Myocyte (in vitro differentiated cells): Measurements from ENCODE around the gene NMRK2. TPM values are rescaled to one million over a fixed set of nuclear protein-coding genes. Genes with fewer than 3 reads are reported as not detected.
A peak's percentile ranks its signal among the peaks of the same experiment; 100 is the strongest.
"Not testable (repeated sequence)": the region's sequence is repeated elsewhere in the genome, so short reads cannot be mapped to it uniquely, and the experiment has no call there.

Experiments used
- DNase-seq: peaks from one replicate; pipeline ENCODE4 v3.0.0-alpha.2; 2012; ENCODE audit warnings: low read depth
- polyA plus RNA-seq: library from polyadenylated mRNA; unstranded; fragments of >200 nt; gene quantifications from one replicate; pipeline ENCODE4 v1.2.1, GENCODE V29; 2012; ENCODE audit warnings: missing spikeins
- total RNA-seq: library from RNA; depleted of rRNA; stranded (reverse); fragments of >200 nt; gene quantifications from 2 replicates; pipeline ENCODE4 v1.2.3, GENCODE V29; 2014

The NMRK2 gene, protein sequence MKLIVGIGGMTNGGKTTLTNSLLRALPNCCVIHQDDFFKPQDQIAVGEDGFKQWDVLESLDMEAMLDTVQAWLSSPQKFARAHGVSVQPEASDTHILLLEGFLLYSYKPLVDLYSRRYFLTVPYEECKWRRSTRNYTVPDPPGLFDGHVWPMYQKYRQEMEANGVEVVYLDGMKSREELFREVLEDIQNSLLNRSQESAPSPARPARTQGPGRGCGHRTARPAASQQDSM
- total RNA-seq = 31.9 and 75.7 TPM in 2 replicates
- 3.1 TPM for polyA plus RNA-seq

DNA sequence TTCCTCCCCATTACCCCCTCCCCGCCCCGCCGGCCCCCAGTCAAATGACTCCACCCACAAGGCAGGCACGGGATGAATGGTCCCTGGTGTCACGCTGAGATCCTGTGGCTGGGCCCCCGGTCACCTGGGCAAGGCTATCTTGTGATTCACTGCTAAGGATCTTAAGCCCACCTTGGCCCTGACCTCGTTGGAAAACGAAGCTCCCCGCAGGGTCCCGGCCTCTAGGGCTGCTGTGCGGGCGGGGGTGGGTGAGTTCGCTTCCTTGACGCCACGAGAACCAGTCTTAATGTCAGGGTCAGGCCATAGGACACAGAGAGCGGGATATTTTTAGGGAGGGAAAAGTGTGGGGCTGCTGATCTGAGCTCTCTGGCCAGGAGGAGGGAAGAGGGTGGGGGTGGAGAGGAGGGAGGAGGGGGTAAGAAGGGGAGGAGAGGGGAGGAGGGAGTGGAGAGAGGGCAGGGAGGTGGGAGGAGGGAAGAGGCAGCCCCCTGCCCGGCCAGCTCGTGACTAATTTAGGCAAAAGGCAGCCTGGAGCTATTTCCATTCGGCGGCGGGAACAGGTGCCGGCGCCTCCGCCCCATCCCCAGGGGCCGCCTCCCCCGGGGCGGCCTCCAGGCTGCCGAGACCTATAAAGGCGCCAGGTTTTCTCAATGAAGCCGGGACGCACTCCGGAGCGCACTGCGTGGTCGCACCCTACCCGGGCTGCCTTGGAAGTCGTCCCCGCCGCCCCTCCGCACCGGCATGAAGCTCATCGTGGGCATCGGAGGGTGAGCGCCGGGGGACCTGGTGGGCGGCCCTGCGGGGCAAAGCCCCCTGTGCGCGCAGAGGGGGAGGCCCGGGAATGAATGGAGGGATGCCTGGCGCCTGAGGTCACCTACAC, at the start of gene NMRK2:
NMRK2 (plus strand) TSS at position 139 of the 880 bp plus-strand sequence; CDS start at position 742, 603 bp downstream.
- DNase-seq = peak; percentile 71

DNA sequence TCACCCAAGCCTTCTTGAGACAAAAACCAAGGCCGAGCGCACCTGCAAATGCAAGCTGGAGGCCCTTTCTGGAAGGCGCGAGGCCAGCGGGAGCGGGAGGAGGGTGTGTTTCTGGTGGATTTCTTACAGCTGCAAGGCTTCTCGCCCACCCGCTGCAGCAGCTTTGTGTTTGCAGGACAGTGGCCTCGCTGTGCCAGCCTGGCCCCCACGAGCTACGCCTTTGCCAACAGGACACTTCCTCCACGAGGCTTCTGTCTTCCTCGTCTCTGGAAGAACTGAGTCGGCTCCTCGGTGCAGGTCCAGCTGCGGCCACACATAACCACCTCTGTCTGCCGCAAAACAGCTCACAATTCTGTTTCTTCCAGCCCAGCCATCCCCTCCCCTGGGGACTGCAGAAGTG, 42.3 kb upstream of the NMRK2 start:
- no peak for DNase-seq

DNA sequence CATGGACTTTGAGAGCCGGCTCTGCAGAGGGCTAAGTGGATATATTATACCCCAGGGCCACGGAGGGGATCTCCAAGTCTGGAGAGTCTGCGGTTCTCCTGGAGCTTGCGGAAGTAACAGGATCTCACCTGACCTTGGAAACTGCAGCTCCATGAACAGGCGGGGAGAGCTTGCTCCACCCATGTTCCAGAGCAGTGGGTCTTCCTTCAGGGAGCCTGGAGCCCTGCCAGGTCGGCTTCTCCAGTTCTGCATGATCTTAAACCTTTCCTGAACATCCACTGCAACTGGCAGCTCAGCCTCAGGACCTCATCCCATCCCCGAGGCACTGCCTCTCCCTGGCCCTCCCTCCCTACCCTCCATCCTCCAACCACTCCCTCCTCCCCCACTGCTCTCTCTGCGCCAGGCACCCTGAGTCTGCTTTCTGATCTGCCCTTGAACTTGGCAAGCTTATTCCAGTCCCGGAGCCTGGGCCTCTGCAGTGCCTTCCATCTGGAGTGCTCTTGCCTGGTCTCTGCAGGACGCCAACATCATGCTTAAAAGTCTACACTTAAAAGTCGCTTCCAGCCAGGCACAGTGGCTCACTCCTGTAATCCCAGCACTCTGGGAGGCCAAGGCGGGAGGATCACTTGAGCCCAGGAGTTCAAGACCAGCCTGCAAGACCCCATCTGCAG, 39.2 kb upstream of the NMRK2 start:
- DNase-seq = no peak

DNA sequence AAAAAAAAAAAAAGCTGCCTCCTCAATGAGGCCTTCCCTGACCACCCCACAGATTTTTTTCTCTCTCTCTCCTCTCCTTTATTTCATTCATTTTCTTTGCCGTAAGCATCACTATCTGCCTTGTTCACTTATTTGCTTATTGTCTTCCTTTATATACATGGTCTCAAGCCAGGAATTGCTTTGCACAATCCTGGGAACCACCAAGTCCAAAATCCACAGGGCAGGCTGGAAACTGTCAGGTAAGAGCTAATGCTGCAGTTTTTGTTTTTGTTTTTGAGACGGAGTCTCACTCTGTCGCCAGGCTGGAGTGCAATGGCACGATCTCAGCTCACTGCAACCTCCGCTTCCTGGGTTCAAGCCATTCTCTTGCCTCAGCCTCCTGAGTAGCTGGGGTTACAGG, 37.9 kb upstream of the NMRK2 start:
- not testable (repeated sequence) for DNase-seq

DNA sequence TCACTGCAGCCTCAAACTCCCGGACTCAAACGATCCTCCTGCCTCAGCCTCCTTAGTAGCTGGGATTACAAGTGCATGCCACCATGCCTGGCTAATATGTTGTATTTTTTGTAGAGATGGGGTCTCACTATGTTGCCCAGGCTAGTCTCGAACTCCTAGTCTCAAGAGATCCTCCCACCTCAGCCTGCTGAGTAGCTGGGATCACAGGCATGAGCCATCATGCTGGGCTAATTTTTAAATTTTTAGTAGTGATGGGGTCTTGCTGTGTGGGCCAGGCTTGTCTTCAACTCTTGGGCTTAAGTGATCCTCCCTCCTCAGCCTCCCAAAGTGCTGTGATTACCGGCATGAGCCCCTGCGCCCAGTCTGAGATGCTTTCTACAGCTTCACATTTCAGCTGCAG, 37.1 kb upstream of the NMRK2 start:
- DNase-seq = no peak

DNA sequence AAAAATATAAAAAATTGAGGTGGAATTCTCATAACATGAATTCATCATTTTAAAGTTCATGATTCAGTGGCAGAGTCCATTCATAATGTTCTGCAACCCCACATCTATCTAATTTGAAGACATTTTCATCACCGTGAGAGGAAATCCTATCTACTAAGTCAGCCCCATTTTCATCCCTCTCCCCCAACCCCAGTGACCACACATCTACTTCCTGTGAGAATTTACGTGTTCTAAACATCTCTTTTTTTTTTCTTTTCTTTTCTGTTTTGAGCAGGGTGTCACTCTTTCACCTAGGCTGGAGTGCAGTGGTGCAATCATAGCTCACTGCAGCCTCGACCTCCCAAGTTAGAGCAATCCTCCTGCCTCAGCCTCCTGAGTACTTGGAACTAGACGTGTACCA, 34.9 kb upstream of the NMRK2 start:
- DNase-seq = no peak

DNA sequence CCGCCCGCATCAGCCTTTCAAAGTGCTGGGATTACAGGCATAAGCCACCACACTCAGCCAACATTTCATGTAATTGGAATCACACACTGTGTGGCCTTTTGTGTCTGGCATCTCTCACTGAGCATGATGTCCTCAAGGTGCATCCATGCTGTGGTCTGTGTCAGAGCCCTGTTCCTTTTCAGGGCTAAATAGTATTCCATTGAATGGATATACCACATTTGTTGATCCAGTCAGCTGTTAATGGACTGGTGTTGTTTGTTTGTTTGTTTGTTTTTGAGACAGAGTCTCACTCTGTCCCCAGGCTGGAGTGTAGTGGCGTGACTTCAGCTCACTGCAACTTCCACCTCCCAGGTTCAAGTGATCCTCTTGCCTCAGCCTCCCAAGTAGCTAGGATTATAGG, 34.4 kb upstream of the NMRK2 start:
- no peak for DNase-seq

DNA sequence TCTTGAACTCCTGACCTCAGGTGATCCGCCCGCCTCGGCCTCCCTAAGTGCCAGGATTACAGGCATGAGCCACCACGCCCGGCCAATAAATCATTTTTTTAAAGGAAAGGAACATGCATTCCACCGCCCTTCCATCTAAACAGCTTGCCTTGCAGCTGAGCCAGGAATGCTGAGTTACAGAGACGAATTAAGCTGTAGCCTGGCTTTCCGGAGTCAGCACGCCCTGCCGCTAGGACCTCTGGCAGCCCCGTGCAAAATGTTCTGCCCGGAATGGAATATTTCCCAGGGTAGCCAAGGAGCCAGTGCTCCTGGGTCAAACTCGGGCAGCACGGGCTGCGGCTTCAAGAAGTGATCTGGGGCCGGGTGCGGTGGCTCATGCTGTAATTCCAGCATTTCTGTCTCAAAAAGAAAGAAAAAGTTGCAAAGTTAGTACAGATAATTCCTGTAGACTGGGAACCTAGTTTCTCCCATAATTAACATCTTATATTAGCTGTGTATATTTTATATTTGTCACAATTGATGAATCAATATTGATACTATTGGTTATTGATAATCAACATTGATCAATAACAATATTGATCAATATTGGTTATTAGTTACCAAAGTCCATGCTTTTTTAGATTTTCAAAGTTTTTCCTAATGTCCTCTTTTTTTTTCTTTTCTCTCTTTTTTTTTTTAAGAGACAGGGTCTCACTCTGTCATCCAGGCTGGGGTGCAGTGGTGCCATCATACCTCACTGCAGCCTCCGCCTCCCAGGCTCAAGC, 33.2 kb upstream of the NMRK2 start:
- peak; percentile 28 for DNase-seq

DNA sequence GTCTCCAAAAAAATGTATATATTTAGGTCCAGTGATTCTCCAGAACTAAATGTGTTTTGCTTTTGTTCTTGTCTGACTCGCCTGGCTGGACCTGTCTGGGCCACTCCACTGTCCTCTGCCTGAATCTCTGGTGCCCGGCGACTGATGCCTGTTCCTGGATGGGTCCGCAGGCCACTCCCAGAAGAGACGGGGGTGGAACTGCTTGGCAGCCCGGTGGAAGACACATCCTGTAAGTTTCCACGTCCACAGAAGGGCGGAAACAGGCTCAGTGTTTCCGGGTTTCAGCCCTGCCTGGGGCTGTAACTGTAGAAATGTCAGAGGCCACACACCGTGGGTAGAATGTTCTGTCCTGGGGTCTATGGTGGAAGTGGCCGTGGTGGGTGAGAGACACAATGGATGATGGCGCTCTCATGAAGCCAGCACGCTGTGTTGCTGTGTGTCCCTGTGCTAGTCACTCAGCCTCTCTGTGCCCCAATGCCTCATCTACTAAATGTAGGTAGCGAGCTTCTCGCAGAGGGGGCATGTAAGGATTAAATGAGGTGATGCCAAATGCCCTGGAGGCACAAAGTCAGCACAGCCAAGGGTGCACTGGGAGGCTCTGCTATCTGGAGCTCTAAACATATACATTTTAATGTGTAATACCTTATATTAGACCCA, 30.4 kb upstream of the NMRK2 start:
- DNase-seq = no peak

DNA sequence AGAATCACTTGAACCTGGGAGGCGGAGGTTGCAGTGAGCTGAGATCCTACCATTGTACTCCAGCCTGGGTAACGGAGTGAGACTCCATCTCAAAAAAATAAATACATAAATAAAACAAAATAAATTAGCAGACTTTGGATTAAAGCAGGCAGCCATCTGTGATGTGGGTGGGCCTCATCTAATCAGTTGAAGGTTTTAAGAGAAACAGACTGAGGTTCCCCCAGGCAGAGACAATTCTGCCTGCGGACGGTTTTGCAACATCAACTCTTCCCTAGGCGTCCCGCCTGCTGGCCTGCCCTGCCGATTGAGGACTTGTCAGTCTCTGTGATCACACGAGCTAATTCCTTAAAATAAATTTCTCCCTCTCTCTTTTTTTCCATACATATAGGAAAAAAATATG, 28.6 kb upstream of the NMRK2 start:
- DNase-seq = no peak

DNA sequence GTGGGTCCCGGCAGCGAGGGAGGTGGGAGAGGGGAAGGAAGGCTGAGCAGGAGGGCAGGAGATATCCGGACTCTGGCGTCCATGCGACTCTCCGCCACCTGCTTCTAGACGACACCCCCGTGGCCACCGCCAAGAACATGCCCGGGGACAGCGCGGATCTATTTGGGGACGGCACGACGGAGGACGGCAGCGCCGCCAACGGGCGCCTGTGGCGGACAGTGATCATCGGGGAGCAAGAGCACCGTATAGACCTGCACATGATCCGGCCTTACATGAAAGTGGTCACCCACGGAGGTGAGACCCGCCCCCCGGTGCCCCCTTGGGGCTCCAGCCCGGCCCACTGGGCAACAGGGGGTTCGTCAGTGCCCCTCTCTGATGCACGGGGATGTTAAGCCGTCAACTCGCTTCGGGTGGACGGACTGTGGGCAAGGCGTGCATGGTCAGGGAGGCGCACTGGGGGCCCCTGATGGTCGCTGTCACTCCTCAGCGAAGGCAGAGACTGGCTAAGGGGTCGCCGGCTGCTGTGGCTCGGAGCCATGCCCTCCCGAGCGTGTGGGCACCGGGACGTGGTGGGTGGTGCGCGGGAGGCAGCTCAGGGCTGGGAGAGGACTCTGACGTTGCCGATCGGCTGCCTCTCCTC, 25.1 kb upstream of the NMRK2 start:
- DNase-seq = no peak

DNA sequence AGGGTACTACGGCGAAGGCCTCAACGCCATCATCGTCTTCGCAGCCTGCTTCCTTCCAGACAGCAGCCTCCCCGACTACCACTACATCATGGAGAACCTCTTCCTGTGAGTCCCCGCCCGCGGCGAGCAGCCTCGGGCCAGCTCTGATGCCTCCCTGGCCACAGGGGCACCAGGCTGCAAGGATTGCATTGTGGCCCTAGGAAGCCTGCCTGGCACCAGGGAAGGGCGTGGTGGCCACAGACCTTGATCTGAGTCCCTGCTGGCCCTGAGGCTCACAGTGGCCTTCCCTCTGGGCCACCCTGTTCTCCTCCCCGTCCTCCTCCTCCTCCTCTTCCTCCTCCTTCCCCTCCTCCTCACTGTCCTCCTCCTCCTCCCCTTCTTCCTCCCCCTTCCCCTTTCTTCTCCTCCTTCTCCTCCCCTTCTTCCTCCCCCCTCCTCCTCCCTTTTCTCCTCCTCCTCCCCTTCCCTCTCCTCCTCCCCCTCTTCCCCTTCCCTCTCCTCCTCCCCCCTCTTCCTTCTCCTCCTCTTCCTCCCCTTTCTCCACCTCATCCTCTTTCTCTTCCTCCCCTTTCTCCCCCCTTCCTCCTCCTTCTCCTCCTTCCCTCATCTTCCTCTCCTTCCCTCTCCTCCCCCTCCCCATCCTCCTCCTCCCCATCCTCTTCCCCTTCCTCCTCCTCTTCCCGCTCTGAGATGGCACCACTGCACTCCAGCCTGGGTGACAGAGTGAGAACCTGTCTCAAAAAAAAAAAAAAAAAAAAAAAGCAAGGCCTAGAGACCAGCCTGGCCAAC, 24.4 kb upstream of the NMRK2 start:
- no peak for DNase-seq

DNA sequence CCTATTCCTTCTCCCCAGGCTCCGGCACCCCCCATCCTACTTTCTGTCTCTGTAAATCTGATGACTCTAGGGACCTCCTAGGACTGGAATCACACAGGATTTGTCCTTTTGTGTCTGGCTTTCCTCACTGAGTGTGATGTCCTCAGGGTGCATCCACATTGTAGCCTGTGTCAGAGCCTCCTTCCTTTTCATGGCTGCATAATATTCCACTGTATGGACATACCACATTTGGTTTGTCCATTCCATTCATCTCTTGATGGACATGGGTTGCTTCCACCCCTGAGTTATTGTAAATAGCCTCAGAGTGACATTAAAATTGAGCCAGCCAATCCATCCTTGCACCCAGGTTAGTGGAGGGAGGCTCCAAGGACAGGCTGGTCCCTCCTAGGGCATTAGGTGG, 22.8 kb upstream of the NMRK2 start:
- no peak for DNase-seq

DNA sequence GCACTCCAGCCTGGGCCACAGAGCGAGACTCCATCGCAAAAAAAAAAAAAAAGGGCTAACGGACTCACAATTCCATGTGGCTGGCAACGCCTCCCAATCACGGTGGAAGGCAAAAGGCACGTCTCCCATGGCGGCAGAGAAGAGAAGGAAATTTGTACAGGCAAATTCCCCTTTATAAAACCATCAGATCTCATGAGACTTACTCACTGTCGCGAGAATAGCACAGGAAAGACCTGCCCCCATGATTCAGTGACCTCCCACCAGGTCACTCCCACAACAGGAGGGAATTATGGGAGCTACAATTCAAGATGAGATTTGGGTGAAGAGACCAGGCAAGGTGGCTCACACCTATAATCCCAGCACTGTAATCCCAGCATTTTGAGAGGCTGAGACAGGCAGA, 18.7 kb upstream of the NMRK2 start:
- DNase-seq = no peak

DNA sequence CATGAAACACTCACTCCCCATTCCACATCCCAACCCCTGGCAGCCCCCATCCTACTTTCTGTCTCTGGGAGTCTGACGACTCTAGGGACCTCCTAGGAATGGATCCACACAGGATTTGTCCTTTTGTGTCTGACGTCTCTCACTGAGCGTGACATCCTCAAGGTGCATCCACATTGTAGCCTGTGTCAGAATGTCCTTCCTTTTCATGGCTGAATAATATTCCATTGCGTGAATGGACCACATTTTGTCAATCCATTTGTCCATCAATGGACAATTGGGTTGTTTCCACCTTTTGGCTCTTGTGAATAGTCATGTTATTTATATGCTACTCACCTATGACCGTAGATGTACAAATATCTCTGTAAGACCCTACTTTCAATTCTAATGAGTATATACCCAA, 16.8 kb upstream of the NMRK2 start:
- no peak for DNase-seq

DNA sequence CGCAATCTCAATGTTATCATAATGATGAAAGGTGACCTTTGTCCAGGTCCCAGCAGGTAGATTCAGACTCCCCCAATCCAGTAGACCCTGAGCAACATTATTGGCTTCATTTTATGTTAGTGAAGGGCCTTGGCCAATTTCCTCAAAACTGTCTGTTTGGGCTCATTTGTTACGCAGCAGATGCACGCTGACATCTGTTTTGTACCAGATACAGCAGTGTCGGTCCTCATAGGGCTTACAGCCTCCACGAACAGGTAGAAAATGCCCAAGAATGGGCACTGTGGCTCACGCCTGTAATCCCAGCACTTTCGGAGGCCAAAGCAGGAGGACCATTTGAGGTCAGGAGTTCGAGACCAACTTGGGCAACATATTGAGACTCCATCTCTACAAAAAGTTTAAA, 13.1 kb upstream of the NMRK2 start:
- DNase-seq = no peak

DNA sequence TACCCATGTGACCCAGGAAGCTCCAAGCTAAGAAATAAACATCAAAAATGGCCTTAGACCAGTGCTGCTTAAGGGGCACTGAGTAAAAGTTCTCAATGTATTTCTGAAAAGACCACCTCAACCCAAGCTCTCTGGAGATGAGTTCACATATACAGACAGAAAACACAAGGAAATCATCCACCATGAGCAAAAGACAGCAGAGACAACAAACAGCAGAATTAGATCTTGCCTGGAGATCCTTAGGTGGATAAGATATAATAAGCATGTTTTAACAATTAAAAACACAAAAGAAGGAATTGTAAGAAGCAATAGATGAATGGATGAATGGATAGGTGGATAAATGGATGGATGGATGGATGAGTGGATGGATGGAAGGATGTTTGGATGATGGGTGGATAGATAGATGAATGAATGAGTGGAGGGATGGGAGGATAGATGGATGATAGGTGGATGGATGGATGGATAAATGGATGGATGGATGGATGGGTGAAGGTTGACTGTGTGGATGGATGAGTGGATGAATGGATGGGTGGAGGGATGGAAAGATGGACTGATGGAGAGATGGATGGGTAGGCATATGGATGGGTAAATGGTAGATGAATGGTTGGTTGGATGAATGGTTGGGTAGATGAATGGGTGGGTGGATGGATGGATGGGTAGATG, 9.6 kb upstream of the NMRK2 start:
- DNase-seq = no peak

DNA sequence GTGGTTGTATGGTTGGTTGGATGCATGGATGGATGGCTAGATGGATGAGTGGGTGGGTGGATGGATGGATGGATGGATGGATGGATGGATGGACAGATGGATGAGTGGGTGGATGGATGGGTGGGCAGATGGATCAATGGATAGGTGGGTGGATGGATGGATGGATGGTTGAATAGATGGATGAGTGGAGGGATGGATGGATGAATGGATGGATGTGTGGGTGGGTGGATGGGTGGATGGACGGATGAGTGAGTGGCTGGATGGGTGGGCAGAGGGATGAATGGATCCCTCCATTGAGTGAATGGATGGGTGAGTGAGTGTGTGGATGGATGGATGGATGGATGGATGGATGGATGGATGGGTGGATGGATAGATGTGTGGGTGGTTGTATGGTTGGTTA, 9.0 kb upstream of the NMRK2 start:
- no peak for DNase-seq

DNA sequence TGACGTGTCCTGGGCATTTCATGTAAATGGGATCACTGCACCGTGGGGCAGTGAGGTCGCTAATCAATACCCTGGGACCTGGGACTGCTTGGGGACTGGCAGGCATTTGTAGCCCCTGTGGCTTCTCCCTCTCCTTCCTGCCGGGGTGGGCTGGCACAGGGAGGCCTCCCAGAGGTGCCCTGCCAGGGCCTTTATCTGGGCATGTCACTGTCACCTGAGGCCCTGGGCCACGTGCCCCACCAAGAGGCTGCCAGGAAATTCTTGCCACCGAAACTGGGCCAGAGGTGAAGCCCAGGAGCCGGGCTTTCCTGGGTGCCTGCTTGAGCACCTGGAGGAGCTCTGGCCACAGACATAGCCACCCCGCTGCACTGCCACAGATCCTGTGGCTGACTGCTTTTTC, 1.8 kb upstream of the NMRK2 start:
- no peak for DNase-seq
